HG03064 (cell line): ENCODE measurements around the gene RAB6B.

Experiments used
- ATAC-seq: cut with Tn5 transposase; IDR thresholded peaks from one replicate; pipeline ENCODE4 v1.9.1; 2021; ENCODE audit warnings: low read depth; ENCODE audit not compliant: unreplicated experiment

The RAB6B gene

DNA sequence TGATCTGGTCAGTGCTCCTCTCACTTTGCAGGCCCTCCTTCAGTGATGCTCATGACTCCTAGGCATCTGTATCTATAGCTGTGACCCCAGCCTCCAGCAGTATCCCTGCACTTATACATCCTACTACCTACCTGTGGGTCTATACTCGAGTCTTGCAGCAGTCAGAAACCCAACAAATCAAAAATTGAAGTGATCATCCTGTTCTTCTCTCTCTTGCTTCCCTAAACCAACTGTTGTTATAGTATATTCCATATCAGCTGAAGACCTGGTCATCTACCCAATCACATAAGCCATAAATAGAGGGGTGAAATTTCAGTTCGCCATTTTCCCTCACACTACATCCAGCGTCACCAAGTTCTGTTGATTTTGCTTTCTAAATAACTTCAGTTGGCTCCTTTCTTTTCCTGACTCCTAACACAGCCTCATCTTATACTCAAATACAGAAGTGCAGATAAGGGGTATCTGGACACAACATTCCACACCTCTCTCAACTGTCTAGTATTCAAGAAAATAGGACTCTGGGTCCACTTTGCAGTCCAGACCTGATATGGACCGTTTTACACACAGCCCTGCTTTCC is 116.0 kb downstream of the RAB6B start:
- ATAC-seq: no peak

DNA sequence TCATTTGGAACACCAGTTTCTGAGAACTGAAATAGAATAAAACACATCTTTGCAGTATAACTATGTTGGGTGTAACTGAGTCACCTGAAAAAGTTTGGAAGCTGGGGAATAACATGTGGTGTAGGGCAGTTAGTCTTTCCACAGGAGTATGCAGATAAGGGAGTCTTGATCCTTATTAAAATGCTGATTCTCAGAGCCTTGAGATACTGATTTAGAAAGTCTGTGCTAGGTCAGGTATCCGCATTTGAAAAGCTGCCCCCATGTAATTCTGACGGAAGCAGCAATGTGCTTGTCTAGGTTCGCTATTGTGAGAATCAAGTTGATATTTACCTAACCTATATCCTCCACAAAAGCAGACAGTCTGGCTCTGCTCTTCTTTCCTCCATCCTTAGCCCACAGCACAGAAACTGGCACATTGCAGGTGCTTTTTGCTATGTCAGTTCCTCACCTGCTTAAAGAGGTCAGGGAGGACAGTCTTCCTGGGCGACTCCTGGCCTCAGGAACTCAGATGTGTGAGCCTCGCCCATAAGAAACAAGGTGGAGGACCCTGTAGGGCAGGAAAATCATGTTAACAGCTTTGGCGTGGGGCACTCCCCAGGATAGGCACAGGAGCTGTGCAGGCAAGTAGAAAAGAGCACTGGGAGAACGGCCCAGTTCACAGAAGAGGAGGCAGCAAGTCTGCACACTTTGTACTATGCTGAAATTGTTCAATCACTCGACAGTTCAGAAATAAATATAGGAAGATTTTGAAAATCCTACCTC is 117.7 kb downstream of the RAB6B start:
- no peak for ATAC-seq

DNA sequence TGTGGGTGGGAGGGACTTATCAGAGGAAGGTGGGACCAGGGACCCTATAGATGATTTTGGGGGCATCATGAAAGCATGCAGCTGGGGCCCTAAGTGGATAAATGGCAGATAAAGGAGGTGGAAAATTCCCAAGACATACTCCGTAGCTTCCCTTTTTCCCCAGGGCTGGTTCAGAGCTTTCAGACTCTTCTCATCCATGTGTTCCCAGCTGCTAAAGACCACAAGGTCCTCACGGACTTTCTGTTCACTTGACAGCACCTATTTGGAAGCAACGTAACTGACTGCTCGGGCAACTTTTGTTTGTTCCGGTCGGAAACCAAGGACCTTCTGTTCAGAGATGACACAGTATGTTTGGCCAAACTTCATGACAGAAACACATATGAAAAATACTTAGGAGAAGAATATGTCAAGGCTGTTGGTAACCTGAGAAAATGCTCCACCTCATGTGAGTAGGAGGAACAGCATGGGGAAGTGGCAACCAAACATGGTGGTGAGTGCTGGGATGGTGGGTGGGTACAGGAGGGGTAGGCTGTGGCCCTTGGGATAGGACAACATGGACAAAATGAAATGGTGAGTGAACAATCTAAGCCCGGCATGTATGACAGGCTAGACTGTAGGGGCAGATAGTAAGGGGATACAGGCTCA is 118.8 kb downstream of the RAB6B start:
- no peak for ATAC-seq

- no peak for ATAC-seq
Measured at GRCh38 chr3:133775835-133776234, 119.8 kb downstream of the RAB6B start.

GRCh38 chr3:133775309-133775708 is 120.4 kb downstream of the RAB6B start:
- ATAC-seq: no peak
